ENCODE measurements around the gene ELMO3.

The ELMO3 gene, protein sequence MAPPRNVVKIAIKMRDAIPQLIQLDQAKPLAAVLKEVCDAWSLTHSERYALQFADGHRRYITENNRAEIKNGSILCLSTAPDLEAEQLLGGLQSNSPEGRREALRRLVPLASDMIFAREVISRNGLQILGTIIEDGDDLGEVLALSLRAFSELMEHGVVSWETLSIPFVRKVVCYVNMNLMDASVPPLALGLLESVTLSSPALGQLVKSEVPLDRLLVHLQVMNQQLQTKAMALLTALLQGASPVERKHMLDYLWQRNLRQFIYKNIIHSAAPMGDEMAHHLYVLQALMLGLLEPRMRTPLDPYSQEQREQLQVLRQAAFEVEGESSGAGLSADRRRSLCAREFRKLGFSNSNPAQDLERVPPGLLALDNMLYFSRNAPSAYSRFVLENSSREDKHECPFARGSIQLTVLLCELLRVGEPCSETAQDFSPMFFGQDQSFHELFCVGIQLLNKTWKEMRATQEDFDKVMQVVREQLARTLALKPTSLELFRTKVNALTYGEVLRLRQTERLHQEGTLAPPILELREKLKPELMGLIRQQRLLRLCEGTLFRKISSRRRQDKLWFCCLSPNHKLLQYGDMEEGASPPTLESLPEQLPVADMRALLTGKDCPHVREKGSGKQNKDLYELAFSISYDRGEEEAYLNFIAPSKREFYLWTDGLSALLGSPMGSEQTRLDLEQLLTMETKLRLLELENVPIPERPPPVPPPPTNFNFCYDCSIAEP

GRCh38 chr16:67199011-67199807 is at the start of gene ELMO3:
TSS of gene ELMO3 (plus strand) at chr16:67199131. CDS start at chr16:67199327, 196 bp downstream.
- Histone ChIP-seq H3K27ac (ENCODE audit: low read length) (no peak within 1 kb of the TSS), H3K4me3 (ENCODE audit: low read length) (peak within 1 kb of the TSS; percentile 75), H3K27me3 (ENCODE audit: insufficient read depth, low read length) (no peaks in the 10 kb centered on the region), H3K4me1 (ENCODE audit: insufficient read depth, low read length) (0 out of 2 replicates have a peak, but pooled peaks cover 3% of the 10 kb centered on the region), H3K36me3 (ENCODE audit: insufficient read depth, low read depth, low read length) (peaks cover 47% of the 10 kb centered on the region), H3K9ac (ENCODE audit: low read depth, low read length) (peak within 1 kb of the TSS; percentile 53; the same call in 1 of the 2 replicates), H3K9me3 (ENCODE audit: insufficient read depth, low read depth, low read length) (no peaks in the 10 kb centered on the region)

- Histone ChIP-seq H3K27me3 (ENCODE audit: insufficient read depth, low read length) (peaks cover 58% of the 10 kb centered on the region), H3K36me3 (ENCODE audit: insufficient read depth, low read depth, low read length) (peaks cover 42% of the 10 kb centered on the region)
These were observed 49.5 kb upstream of the ELMO3 start for GRCh38 chr16:67149276-67150046.

GRCh38 chr16:67150047-67150832 is 48.7 kb upstream of the ELMO3 start:
- H3K9ac ChIP-seq (ENCODE audit: low read depth, low read length) = peak overlapping the region; percentile 65; the same call in 1 of the 2 replicates
- H3K36me3 ChIP-seq (ENCODE audit: insufficient read depth, low read depth, low read length) = peaks cover 35% of the 10 kb centered on the region
- H3K4me3 ChIP-seq (ENCODE audit: low read length) = peak overlapping the region; percentile 79
- H3K27ac ChIP-seq (ENCODE audit: low read length) = no peak overlapping the region
- H3K9me3 ChIP-seq (ENCODE audit: insufficient read depth, low read depth, low read length) = no peaks in the 10 kb centered on the region
- peaks cover 66% of the 10 kb centered on the region for H3K27me3 ChIP-seq (ENCODE audit: insufficient read depth, low read length)
- peaks cover 4% of the 10 kb centered on the region; the same call in 1 of the 2 replicates for H3K4me1 ChIP-seq (ENCODE audit: insufficient read depth, low read length)

More at GRCh38 chr16:67149276-67150046, 49.5 kb upstream of the ELMO3 start:
- Histone ChIP-seq H3K4me3 (ENCODE audit: low read length) (peak overlapping the region; percentile 79; the same call in 1 of the 2 replicates), H3K9me3 (ENCODE audit: insufficient read depth, low read depth, low read length) (no peaks in the 10 kb centered on the region), H3K27ac (ENCODE audit: low read length) (no peak overlapping the region), H3K4me1 (ENCODE audit: insufficient read depth, low read length) (peaks cover 4% of the 10 kb centered on the region; the same call in 1 of the 2 replicates), H3K9ac (ENCODE audit: low read depth, low read length) (no peak overlapping the region)

DNA sequence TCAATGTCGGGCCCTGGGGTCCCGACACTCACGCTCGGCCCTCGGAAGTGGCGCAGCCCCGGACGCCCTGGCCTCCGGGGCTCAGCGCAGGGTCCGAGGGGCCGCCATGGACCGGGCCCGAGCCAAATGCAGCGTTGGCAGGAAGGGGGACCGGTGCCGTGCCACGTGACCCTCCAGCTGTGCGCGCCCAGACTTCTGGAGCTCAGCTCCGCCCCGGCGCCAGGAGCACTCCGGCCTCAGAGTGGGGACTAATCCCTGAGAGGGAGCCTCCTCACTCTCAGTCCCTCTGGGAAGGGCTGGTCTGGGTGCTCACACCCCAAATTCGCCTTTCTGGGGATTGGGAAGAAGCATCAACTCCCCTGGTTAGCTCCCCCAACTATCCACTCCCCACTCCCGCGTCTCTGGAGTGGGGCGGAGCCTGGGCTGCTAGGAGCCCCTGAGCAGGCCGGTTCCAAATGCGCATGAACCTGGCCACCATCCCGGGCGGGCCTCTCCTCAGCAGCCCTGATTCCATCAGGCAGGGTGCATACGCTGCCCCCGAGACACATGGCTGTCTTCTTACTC is 48.0 kb upstream of the ELMO3 start, which contains the start of gene B3GNT9:
B3GNT9 (minus strand) TSS at position 166 of the 564 bp plus-strand sequence. CDS start 513 bp downstream, outside the sequence.
- Histone ChIP-seq H3K36me3 (ENCODE audit: insufficient read depth, low read depth, low read length) (peaks cover 28% of the 10 kb centered on the region), H3K9ac (ENCODE audit: low read depth, low read length) (peak within 1 kb of the TSS; percentile 65; the same call in 1 of the 2 replicates)

GRCh38 chr16:67151431-67152097 is 47.4 kb upstream of the ELMO3 start:
- H3K27ac ChIP-seq (ENCODE audit: low read length) = no peak overlapping the region
- H3K36me3 ChIP-seq (ENCODE audit: insufficient read depth, low read depth, low read length) = peaks cover 21% of the 10 kb centered on the region; the same call in 1 of the 2 replicates
- peak overlapping the region; percentile 79 for H3K4me3 ChIP-seq (ENCODE audit: low read length)
- peak overlapping the region; percentile 65; the same call in 1 of the 2 replicates for H3K9ac ChIP-seq (ENCODE audit: low read depth, low read length)
- no peaks in the 10 kb centered on the region for H3K9me3 ChIP-seq (ENCODE audit: insufficient read depth, low read depth, low read length)
- H3K27me3 ChIP-seq (ENCODE audit: insufficient read depth, low read length) = peaks cover 79% of the 10 kb centered on the region
- H3K4me1 ChIP-seq (ENCODE audit: insufficient read depth, low read length) = peaks cover 4% of the 10 kb centered on the region; the same call in 1 of the 2 replicates

More for the DNA sequence above, 48.0 kb upstream of the ELMO3 start, which contains the start of gene B3GNT9:
- Histone ChIP-seq H3K4me3 (ENCODE audit: low read length) (peak within 1 kb of the TSS; percentile 79), H3K4me1 (ENCODE audit: insufficient read depth, low read length) (peaks cover 4% of the 10 kb centered on the region; the same call in 1 of the 2 replicates), H3K27ac (ENCODE audit: low read length) (no peak within 1 kb of the TSS), H3K27me3 (ENCODE audit: insufficient read depth, low read length) (peaks cover 72% of the 10 kb centered on the region), H3K9me3 (ENCODE audit: insufficient read depth, low read depth, low read length) (no peaks in the 10 kb centered on the region)

GRCh38 chr16:67154578-67155294 is 44.2 kb upstream of the ELMO3 start:
- Histone ChIP-seq H3K9ac (ENCODE audit: low read depth, low read length) (no peak overlapping the region), H3K4me1 (ENCODE audit: insufficient read depth, low read length) (peaks cover 4% of the 10 kb centered on the region; the same call in 1 of the 2 replicates), H3K36me3 (ENCODE audit: insufficient read depth, low read depth, low read length) (no peaks in the 10 kb centered on the region), H3K4me3 (ENCODE audit: low read length) (peak overlapping the region; percentile 52; the same call in 1 of the 2 replicates), H3K27me3 (ENCODE audit: insufficient read depth, low read length) (peaks cover 100% of the 10 kb centered on the region), H3K27ac (ENCODE audit: low read length) (no peak overlapping the region), H3K9me3 (ENCODE audit: insufficient read depth, low read depth, low read length) (no peaks in the 10 kb centered on the region)

- Histone ChIP-seq H3K27ac (ENCODE audit: low read length) (no peak overlapping the region), H3K9ac (ENCODE audit: low read depth, low read length) (no peak overlapping the region), H3K9me3 (ENCODE audit: insufficient read depth, low read depth, low read length) (no peaks in the 10 kb centered on the region), H3K4me3 (ENCODE audit: low read length) (peak overlapping the region; percentile 52; the same call in 1 of the 2 replicates), H3K4me1 (ENCODE audit: insufficient read depth, low read length) (peaks cover 4% of the 10 kb centered on the region; the same call in 1 of the 2 replicates), H3K27me3 (ENCODE audit: insufficient read depth, low read length) (peaks cover 100% of the 10 kb centered on the region), H3K36me3 (ENCODE audit: insufficient read depth, low read depth, low read length) (no peaks in the 10 kb centered on the region)
These were observed 43.4 kb upstream of the ELMO3 start for GRCh38 chr16:67155295-67156142.

GRCh38 chr16:67156143-67156844 is 42.6 kb upstream of the ELMO3 start:
- Histone ChIP-seq H3K9me3 (ENCODE audit: insufficient read depth, low read depth, low read length) (no peaks in the 10 kb centered on the region), H3K27me3 (ENCODE audit: insufficient read depth, low read length) (peaks cover 100% of the 10 kb centered on the region), H3K9ac (ENCODE audit: low read depth, low read length) (no peak overlapping the region), H3K4me1 (ENCODE audit: insufficient read depth, low read length) (peaks cover 2% of the 10 kb centered on the region; the same call in 1 of the 2 replicates), H3K4me3 (ENCODE audit: low read length) (no peak overlapping the region), H3K27ac (ENCODE audit: low read length) (no peak overlapping the region), H3K36me3 (ENCODE audit: insufficient read depth, low read depth, low read length) (no peaks in the 10 kb centered on the region)

Data from iPS-20b (cell line).